K562 treated with DMSO at 1 percent for 24 hours (cell line): ENCODE results near the gene OR13G1. TPM values are rescaled to one million over a fixed set of nuclear protein-coding genes. Genes with fewer than 3 reads are reported as not detected.

Experiments
- total RNA-seq: library from RNA; unstranded; fragments of 300-600 nt; gene quantifications from 2 replicates; pipeline ENCODE4 v1.2.3, GENCODE V29; 2022; ENCODE audit warnings: low read depth; ENCODE audit not compliant: insufficient read depth

Gene OR13G1
- total RNA-seq, result not detected in 2 replicates

DNA sequence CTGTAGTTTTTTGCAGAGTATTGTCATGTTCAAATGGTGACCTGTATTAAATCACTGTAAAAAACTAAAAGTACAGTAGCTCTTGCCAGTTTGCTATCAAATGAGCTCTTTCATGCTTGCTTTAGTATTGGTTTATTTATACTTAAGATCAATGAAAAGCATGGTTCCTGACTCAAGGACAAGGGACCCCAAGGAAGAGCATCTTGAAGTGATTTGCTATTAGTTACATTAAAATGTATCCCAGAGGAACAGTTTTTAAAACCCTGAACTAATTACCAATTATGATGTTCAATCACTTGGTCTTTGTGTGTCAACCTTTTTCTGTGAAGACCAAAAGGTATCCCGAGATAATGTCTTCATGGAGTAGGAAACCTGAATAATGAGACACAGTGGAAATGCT is at the start of gene OR13G1:
Gene OR13G1 (minus strand): TSS at position 101 of the 400 bp plus-strand sequence. CDS start 6,698 bp downstream, outside the sequence.

DNA sequence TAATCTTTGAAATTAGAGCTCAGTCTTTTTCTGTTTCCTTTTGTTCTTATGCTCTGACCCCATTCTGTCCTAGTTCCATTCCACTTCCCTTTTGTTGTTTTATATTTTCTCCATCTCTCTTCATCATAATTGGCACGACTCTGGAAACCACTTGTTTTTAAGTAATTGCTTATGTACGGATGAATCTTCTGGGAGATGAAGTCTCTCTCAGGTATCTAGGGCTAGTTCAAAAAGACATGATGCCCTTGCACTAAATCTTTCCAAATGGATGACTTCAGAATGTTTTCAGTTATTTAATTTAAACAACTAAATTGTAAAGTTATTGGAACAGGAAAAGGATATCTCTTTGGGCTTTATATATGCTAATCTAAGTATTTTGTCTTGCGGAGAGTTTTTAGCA is 37.0 kb upstream of the OR13G1 start, which contains the start of gene OR6F1:
Gene OR6F1 (minus strand): TSS at position 101 of the 400 bp plus-strand sequence. CDS start 3,891 bp downstream, outside the sequence.

Other genes starting within 250 kb of the OR13G1 start
- gene OR2B11, start 221.6 kb downstream of the OR13G1 start, total RNA-seq, result not detected in 2 replicates
- not detected in 2 replicates for gene OR2C3, start 143.3 kb downstream of the OR13G1 start, total RNA-seq
- 0.13 TPM in 1 of 2 replicates, not detected in the other for gene GCSAML, start 130.6 kb downstream of the OR13G1 start, total RNA-seq
- gene OR2G2, start 91.4 kb downstream of the OR13G1 start, total RNA-seq, result not detected in 2 replicates
- not detected in 2 replicates for gene OR2G3, start 74.2 kb downstream of the OR13G1 start, total RNA-seq
- gene OR6F1, start 36.9 kb upstream of the OR13G1 start, total RNA-seq, result not detected in 2 replicates
- not detected in 2 replicates for gene OR14K1, start 58.9 kb upstream of the OR13G1 start, total RNA-seq
- not detected in 2 replicates for gene OR14A2, start 68.4 kb upstream of the OR13G1 start, total RNA-seq
- not detected in 2 replicates for gene OR1C1, start 80.8 kb upstream of the OR13G1 start, total RNA-seq
- gene OR14A16, start 144.4 kb upstream of the OR13G1 start, total RNA-seq, result not detected in 2 replicates
- gene OR11L1, start 162.2 kb upstream of the OR13G1 start, total RNA-seq, result not detected in 2 replicates
- 23.0 and 23.6 TPM in 2 replicates for gene TRIM58, start 177.4 kb upstream of the OR13G1 start, total RNA-seq
- gene OR2W3, start 215.8 kb upstream of the OR13G1 start, total RNA-seq, result 5.8 and 5.9 TPM in 2 replicates
- gene OR2T8, start 240.5 kb upstream of the OR13G1 start, total RNA-seq, result 0.37 TPM in 1 of 2 replicates, not detected in the other
- gene OR2AJ1, start 245.2 kb upstream of the OR13G1 start, total RNA-seq, result not detected in 2 replicates